Middle frontal gyrus (tissue), 1 donor: ENCODE results near the gene MCF2L.

Source experiments
- DNase-seq: peaks from one replicate; pipeline ENCODE4 v3.0.0-alpha.2; 2015; ENCODE audit warnings: low spot score; ENCODE audit errors: extremely low spot score

Gene MCF2L

GRCh38 chr13:113080901-113081521 lies 112.0 kb downstream of the MCF2L start:
- no peak for DNase-seq

- DNase-seq = no peak
Measured at GRCh38 chr13:113082198-113083021, 113.4 kb downstream of the MCF2L start.

GRCh38 chr13:113083022-113083373 lies 114.0 kb downstream of the MCF2L start:
- no peak for DNase-seq

GRCh38 chr13:113083402-113084061 lies 114.5 kb downstream of the MCF2L start:
- DNase-seq = no peak

- DNase-seq = no peak
Measured at GRCh38 chr13:113084094-113084942, 115.3 kb downstream of the MCF2L start.

- DNase-seq = no peak
Measured at GRCh38 chr13:113084943-113085540, 116.0 kb downstream of the MCF2L start.

- no peak for DNase-seq
Measured at GRCh38 chr13:113086031-113086750, 117.2 kb downstream of the MCF2L start.

GRCh38 chr13:113086991-113087922 lies 118.2 kb downstream of the MCF2L start:
- no peak for DNase-seq

- no peak for DNase-seq
Measured at GRCh38 chr13:113087923-113088690, 119.1 kb downstream of the MCF2L start.

GRCh38 chr13:113088691-113089020 lies 119.6 kb downstream of the MCF2L start:
- DNase-seq = no peak

GRCh38 chr13:113089693-113090414 lies 120.8 kb downstream of the MCF2L start:
- no peak for DNase-seq

GRCh38 chr13:113090415-113090770 lies 121.4 kb downstream of the MCF2L start:
- no peak for DNase-seq

- no peak for DNase-seq
Measured at GRCh38 chr13:113090806-113091205, 121.8 kb downstream of the MCF2L start.

GRCh38 chr13:113091211-113091771 lies 122.3 kb downstream of the MCF2L start:
- DNase-seq = no peak

GRCh38 chr13:113091891-113092775 lies 123.1 kb downstream of the MCF2L start:
- DNase-seq = no peak

- DNase-seq = no peak
Measured at GRCh38 chr13:113092776-113093579, 124.0 kb downstream of the MCF2L start.
